Measurements from ENCODE around the gene TSPEAR. TPM values are rescaled to one million over a fixed set of nuclear protein-coding genes. Genes with fewer than 3 reads are reported as not detected.
A peak's percentile ranks its signal among the peaks of the same experiment; 100 is the strongest.

The TSPEAR gene
- total RNA-seq (2022) (not detected in 2 replicates), Bru-seq, nascent RNA (percentile 1 among the genes with signal in this experiment), BruChase-seq, experiment 1, labeled RNA remaining after a 6-hour chase (percentile 0 among the genes with signal in this experiment), BruChase-seq, experiment 2, labeled RNA remaining after a 2-hour chase (percentile 1 among the genes with signal in this experiment)
- long read RNA-seq = 0 reads

GRCh38 chr21:44711327-44712202, at the start of gene TSPEAR:
Gene TSPEAR, minus strand, starts transcription at chr21:44711572. Its CDS starts 58 bp downstream, at chr21:44711514.
- CTCF ChIA-PET = interaction anchor here (1.3 kb wide), 1 partner anchor 48 kb away, joined by 8 read pairs; no protein-coding TSS in a partner anchor
- DNase-seq = no peak
- intact Hi-C loops (cut with micrococcal nuclease; ENCODE audit: unreplicated experiment) = no loop called here
- H3K36me3 Mint-ChIP-seq (ENCODE audit: insufficient read depth, unreplicated experiment) = no peaks in the 10 kb centered on the region
- no peak within 1 kb of the TSS for H3K27ac Mint-ChIP-seq (ENCODE audit: unreplicated experiment)
- no peaks in the 10 kb centered on the region for H3K9me3 Mint-ChIP-seq (ENCODE audit: low read depth, unreplicated experiment)
- H3K27me3 Mint-ChIP-seq (ENCODE audit: unreplicated experiment) = peaks cover 88% of the 10 kb centered on the region
- H3K4me1 Mint-ChIP-seq (ENCODE audit: low read depth, unreplicated experiment) = no peaks in the 10 kb centered on the region
- no peak for TF ChIP-seq CTCF (IDR thresholded peaks at IDR 0.05; ENCODE audit: unreplicated experiment)
- H3K4me3 Mint-ChIP-seq (ENCODE audit: low read depth, unreplicated experiment) = no peak within 1 kb of the TSS
- BruUV-seq (replicated peaks) = no TSS peak

- DNase-seq = no peak
- Mint-ChIP-seq H3K4me1 (ENCODE audit: low read depth, unreplicated experiment) (peaks cover 13% of the 10 kb centered on the region), H3K9me3 (ENCODE audit: low read depth, unreplicated experiment) (no peaks in the 10 kb centered on the region), H3K27me3 (ENCODE audit: unreplicated experiment) (peaks cover 40% of the 10 kb centered on the region), H3K4me3 (ENCODE audit: low read depth, unreplicated experiment) (no peak overlapping the region), H3K36me3 (ENCODE audit: insufficient read depth, unreplicated experiment) (no peaks in the 10 kb centered on the region), H3K27ac (ENCODE audit: unreplicated experiment) (no peak overlapping the region)
- CTCF ChIA-PET = no interaction called here
- intact Hi-C loops (cut with micrococcal nuclease; ENCODE audit: unreplicated experiment) = no loop called here
- TF ChIP-seq CTCF (IDR thresholded peaks at IDR 0.05; ENCODE audit: unreplicated experiment) = no peak
- BruUV-seq (replicated peaks) = no TSS peak
These were observed 49.0 kb upstream of the TSPEAR start for GRCh38 chr21:44760376-44760775.

GRCh38 chr21:44759628-44760285, 48.4 kb upstream of the TSPEAR start:
- DNase-seq = no peak
- no peak for TF ChIP-seq CTCF (IDR thresholded peaks at IDR 0.05; ENCODE audit: unreplicated experiment)
- H3K4me1 Mint-ChIP-seq (ENCODE audit: low read depth, unreplicated experiment) = peaks cover 9% of the 10 kb centered on the region
- intact Hi-C loops (cut with micrococcal nuclease; ENCODE audit: unreplicated experiment) = no loop called here
- H3K27me3 Mint-ChIP-seq (ENCODE audit: unreplicated experiment) = peaks cover 42% of the 10 kb centered on the region
- no peaks in the 10 kb centered on the region for H3K9me3 Mint-ChIP-seq (ENCODE audit: low read depth, unreplicated experiment)
- CTCF ChIA-PET = interaction anchor here (1.1 kb wide), 1 partner anchor 48 kb away, joined by 8 read pairs; the partner anchor contains the start of gene TSPEAR
- H3K27ac Mint-ChIP-seq (ENCODE audit: unreplicated experiment) = no peak overlapping the region
- BruUV-seq (replicated peaks) = no TSS peak
- H3K4me3 Mint-ChIP-seq (ENCODE audit: low read depth, unreplicated experiment) = no peak overlapping the region
- H3K36me3 Mint-ChIP-seq (ENCODE audit: insufficient read depth, unreplicated experiment) = no peaks in the 10 kb centered on the region

GRCh38 chr21:44758781-44759627, 47.6 kb upstream of the TSPEAR start:
- Mint-ChIP-seq H3K27ac (ENCODE audit: unreplicated experiment) (no peak overlapping the region), H3K4me3 (ENCODE audit: low read depth, unreplicated experiment) (no peak overlapping the region), H3K27me3 (ENCODE audit: unreplicated experiment) (peaks cover 42% of the 10 kb centered on the region), H3K4me1 (ENCODE audit: low read depth, unreplicated experiment) (peaks cover 9% of the 10 kb centered on the region), H3K9me3 (ENCODE audit: low read depth, unreplicated experiment) (no peaks in the 10 kb centered on the region), H3K36me3 (ENCODE audit: insufficient read depth, unreplicated experiment) (no peaks in the 10 kb centered on the region)
- no TSS peak for BruUV-seq (replicated peaks)
- no peak for DNase-seq
- intact Hi-C loops (cut with micrococcal nuclease; ENCODE audit: unreplicated experiment) = no loop called here
- CTCF ChIA-PET = interaction anchor here (0.5 to 1.1 kb wide), 2 partner anchors 20 to 48 kb away, joined by 3 to 8 read pairs; partner anchors contain the start of gene TSPEAR
- no peak for TF ChIP-seq CTCF (IDR thresholded peaks at IDR 0.05; ENCODE audit: unreplicated experiment)

Measured in Calu3 (cell line).